ENCODE data around the gene BLOC1S4.

BLOC1S4 gene

GRCh38 chr4:6761649-6762615, 46.0 kb downstream of the BLOC1S4 start:
- no peak overlapping the region for H3K4me3 ChIP-seq (ENCODE audit: low read depth, low read length)
- TF ChIP-seq, protein P1, sequence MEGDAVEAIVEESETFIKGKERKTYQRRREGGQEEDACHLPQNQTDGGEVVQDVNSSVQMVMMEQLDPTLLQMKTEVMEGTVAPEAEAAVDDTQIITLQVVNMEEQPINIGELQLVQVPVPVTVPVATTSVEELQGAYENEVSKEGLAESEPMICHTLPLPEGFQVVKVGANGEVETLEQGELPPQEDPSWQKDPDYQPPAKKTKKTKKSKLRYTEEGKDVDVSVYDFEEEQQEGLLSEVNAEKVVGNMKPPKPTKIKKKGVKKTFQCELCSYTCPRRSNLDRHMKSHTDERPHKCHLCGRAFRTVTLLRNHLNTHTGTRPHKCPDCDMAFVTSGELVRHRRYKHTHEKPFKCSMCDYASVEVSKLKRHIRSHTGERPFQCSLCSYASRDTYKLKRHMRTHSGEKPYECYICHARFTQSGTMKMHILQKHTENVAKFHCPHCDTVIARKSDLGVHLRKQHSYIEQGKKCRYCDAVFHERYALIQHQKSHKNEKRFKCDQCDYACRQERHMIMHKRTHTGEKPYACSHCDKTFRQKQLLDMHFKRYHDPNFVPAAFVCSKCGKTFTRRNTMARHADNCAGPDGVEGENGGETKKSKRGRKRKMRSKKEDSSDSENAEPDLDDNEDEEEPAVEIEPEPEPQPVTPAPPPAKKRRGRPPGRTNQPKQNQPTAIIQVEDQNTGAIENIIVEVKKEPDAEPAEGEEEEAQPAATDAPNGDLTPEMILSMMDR (IDR thresholded peaks at IDR 0.05; ENCODE audit: low read depth, low read length), result no peak

GRCh38 chr4:6763330-6763851, 47.4 kb downstream of the BLOC1S4 start:
- H3K4me3 ChIP-seq (ENCODE audit: low read depth, low read length), result no peak overlapping the region
- TF ChIP-seq, protein P1 (IDR thresholded peaks at IDR 0.05; ENCODE audit: low read depth, low read length), result no peak

DNA sequence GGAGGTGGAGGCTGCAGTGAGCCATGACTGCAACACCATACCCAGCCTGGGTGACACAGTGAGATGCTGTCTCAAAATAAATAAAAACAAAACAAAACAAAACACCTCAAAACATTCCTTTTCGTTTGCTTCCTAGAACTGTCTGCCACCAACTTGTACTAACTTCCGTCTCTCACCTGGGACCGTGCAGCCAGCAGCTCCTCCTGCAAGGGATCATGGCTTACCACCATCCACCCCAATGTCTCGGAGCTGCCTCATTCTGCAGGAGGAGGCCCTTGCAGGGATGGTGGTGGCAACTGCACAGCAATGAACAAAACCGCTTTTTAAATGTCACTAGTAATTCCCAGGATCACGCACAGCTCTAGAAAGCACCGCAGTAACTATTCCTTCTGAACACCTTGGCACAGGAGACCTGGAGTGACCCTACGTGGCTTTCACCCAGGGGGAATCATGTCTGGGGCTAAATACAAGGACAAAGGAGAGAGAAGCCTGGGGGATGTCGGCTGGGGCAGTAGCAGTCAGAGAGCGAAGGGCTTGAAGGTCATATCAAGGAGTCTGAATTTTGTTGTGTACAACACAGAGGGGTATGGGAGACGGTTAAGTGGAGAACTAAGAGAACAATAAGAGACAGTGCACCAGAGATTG, 49.1 kb downstream of the BLOC1S4 start:
- H3K4me3 ChIP-seq (ENCODE audit: low read depth, low read length), result no peak overlapping the region
- TF ChIP-seq, protein P1 (IDR thresholded peaks at IDR 0.05; ENCODE audit: low read depth, low read length), result no peak

DNA sequence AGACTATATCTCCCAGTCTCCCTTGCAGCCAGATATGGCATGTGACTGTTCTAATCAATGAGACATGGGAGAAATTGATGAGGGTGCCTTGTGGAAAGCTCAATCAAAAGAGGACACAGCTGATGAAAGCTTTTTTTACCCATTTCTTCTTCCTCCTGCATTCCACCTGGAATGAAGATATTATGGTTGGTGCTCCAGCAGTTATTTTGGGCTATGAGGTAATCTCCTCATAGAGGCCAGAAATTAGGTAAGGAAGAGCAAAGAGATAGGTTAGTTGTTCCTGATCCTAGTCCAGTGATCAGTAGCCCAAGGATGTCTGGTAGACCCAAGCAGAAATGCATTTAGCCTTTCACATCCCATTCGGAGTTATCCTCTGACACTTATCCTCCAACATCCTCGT, 49.7 kb downstream of the BLOC1S4 start:
- no peak overlapping the region for H3K4me3 ChIP-seq (ENCODE audit: low read depth, low read length)
- TF ChIP-seq, protein P1 (IDR thresholded peaks at IDR 0.05; ENCODE audit: low read depth, low read length), result no peak
